Gastroesophageal sphincter (tissue), 4 donors: Measurements from ENCODE around the gene PXYLP1. TPM values are rescaled to one million over a fixed set of nuclear protein-coding genes. Genes with fewer than 3 reads are reported as not detected.
A peak's percentile ranks its signal among the peaks of the same experiment; 100 is the strongest.

Source experiments
- ATAC-seq: fragments of 150-250 bp; one replicate; pipeline ENCODE4 v1.9.1; 2016; ENCODE audit warnings: mild to moderate bottlenecking, moderate library complexity
- H3K27ac ChIP-seq, 4 donors: fragments of 200-600 bp; sonication (generic) in 3 of 4; 1 replicate in 3 of 4; 2 replicates in 1 of 4; pipeline ENCODE4 v1.5.1; 2016 to 2019
- H3K27me3 ChIP-seq: fragments of 200-600 bp; sonication (generic); one replicate; pipeline ENCODE4 v1.5.1; 2019
- H3K36me3 ChIP-seq, 2 donors: fragments of 200-600 bp; sonication (generic); one replicate each; pipeline ENCODE4 v1.5.1; 2019; ENCODE audit warnings: control low read depth in 1 of 2
- H3K4me1 ChIP-seq, 3 donors: fragments of 200-600 bp; sonication (generic); 1 replicate in 2 of 3; 2 replicates in 1 of 3; pipeline ENCODE4 v1.5.1; 2016 to 2019; ENCODE audit warnings: control low read depth in 2 of 3
- H3K4me3 ChIP-seq, 2 donors: fragments of 200-600 bp; sonication (generic); one replicate each; pipeline ENCODE4 v1.5.1; 2019; ENCODE audit warnings: mild to moderate bottlenecking in 1 of 2, moderate library complexity in 1 of 2
- H3K9me3 ChIP-seq, 3 donors: fragments of 200-600 bp; sonication (generic); one replicate each; pipeline ENCODE4 v1.5.1; 2017 to 2019; ENCODE audit warnings: control low read depth in 2 of 3
- EP300 ChIP-seq: sonication (generic); formaldehyde crosslinking; IDR thresholded peaks from one replicate; pipeline ENCODE4 v1.6.1; 2017; ENCODE audit warnings: antibody characterized with exemption, mild to moderate bottlenecking
- POLR2A ChIP-seq, 2 donors: fragments of 450-650 bp; IDR thresholded peaks; one replicate each; pipeline ENCODE4 v1.6.1; 2017; ENCODE audit warnings: antibody characterized with exemption in 2 of 2, mild to moderate bottlenecking in 2 of 2, moderate library complexity in 1 of 2
- POLR2AphosphoS5 ChIP-seq: sonication (generic); formaldehyde crosslinking; IDR thresholded peaks from one replicate; pipeline ENCODE4 v1.6.1; 2017; ENCODE audit warnings: antibody characterized with exemption
- WGBS, 2 donors: methylation state at CpG; one replicate each; pipeline ENCODE4 v1.1.5; 2018; ENCODE audit warnings: low coverage in 1 of 2; 5-methylcytosine and 5-hydroxymethylcytosine counted together
- total RNA-seq, 4 donors: library from RNA; depleted of rRNA; stranded (reverse); fragments of >200 nt; gene quantifications; one replicate each; pipeline ENCODE4 v1.1.0, GENCODE V29; 2016
- TF ChIP-seq, protein P1 (sequence below), 4 experiments: fragments of 200-600 bp in 2 of 4; fragments of 450-650 bp in 2 of 4; sonication (generic) in 1 of 4; IDR thresholded peaks; one replicate each; pipeline ENCODE4 v1.5.1; 2017 to 2019; ENCODE audit warnings: antibody characterized with exemption in 4 of 4, mild to moderate bottlenecking in 2 of 4, moderate library complexity in 2 of 4

Gene PXYLP1
- total RNA-seq, 4 donors from 2014 or later, result 6.5 to 16.9 (median 10.0) TPM

DNA sequence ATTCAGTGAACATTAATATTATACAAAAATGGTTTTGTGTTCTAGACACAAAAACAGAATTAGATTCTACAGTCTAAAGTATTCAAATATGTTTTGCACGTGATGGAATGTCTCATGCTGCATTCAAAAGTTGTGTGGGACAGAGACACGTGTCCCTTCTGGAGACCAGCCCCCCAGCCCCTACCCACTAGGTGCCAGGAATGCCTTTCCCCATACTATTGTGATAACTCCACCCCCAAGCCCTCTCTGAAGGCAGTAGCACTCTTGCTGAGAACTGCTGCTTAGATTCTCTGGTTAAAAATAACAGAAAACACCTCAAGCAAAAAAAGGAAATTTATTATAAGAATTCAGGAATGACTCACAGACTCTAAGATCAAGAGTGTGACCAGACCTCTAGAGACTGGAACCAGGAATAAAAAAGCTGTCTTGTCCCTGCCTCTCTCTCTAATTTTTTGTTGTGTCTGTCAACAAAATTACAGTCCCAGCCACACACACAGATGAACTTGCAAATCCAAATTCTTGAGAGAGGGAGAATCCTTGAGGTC lies 57.7 kb downstream of the PXYLP1 start:
- no peaks in the 10 kb centered on the region for H3K27me3 ChIP-seq
- TF ChIP-seq, protein P1, sequence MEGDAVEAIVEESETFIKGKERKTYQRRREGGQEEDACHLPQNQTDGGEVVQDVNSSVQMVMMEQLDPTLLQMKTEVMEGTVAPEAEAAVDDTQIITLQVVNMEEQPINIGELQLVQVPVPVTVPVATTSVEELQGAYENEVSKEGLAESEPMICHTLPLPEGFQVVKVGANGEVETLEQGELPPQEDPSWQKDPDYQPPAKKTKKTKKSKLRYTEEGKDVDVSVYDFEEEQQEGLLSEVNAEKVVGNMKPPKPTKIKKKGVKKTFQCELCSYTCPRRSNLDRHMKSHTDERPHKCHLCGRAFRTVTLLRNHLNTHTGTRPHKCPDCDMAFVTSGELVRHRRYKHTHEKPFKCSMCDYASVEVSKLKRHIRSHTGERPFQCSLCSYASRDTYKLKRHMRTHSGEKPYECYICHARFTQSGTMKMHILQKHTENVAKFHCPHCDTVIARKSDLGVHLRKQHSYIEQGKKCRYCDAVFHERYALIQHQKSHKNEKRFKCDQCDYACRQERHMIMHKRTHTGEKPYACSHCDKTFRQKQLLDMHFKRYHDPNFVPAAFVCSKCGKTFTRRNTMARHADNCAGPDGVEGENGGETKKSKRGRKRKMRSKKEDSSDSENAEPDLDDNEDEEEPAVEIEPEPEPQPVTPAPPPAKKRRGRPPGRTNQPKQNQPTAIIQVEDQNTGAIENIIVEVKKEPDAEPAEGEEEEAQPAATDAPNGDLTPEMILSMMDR (IDR thresholded peaks at IDR 0.05), result no peak
- no peak for TF ChIP-seq EP300
- TF ChIP-seq POLR2A (IDR thresholded peaks at IDR 0.05), result no peak
- TF ChIP-seq POLR2AphosphoS5, result no peak
- no peak overlapping the region for H3K4me3 ChIP-seq
- H3K36me3 ChIP-seq, result peaks cover 0 to 39% of the 10 kb centered on the region in 2 donors
- no peaks in the 10 kb centered on the region for H3K9me3 ChIP-seq
- H3K4me1 ChIP-seq, result peaks cover 0 to 7% (median 0%) of the 10 kb centered on the region in 3 donors
- no peak for ATAC-seq
- WGBS, 2 donors, result 39 to 56% methylated on average over 1 to 2 of the region's 2 CpGs
- H3K27ac ChIP-seq, result no peak overlapping the region

DNA sequence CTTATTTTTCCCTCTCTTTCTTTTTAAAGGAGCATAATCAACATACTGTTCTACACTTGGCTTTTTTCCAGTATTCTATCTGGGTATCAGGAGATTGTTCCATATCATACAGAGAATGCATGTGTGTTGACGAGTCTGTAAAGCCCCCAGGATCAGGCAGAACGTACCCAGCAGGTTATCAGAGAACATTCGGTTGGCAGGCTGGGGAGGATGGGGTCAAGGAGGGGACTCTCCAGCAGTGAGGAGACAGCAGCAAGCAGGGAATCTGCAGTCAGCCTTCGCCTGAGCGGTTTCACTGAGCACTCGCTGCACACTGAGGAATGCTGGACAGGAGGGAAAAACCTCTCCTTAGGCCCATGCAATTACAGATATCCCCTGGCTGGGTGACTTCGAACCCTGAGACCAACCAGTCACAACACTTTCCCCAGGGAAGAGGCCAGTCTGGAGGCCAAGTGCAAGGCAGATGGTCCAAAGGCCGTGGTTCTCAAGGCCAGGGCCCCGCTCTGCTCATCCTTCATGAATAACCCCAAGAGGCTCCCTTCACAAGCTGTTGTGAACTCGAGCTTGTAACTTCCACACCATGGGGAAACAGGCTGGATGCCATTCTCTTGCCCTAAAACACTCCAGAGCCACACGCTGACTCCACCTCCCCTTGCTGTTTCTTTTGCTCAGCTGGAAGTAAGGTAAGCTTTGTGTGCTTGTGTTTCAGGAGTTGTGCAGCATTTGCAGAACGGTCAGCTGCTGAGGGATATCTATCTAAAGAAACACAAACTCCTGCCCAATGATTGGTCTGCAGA lies 60.1 kb downstream of the PXYLP1 start:
- 46 to 80% methylated on average over 2 to 7 of the region's 12 CpGs for WGBS, 2 donors
- Histone ChIP-seq H3K36me3 (peaks cover 0 to 35% of the 10 kb centered on the region in 2 donors), H3K27ac (peak overlapping the region in 1 of 4 donors; percentile 27), H3K27me3 (no peaks in the 10 kb centered on the region), H3K9me3 (no peaks in the 10 kb centered on the region), H3K4me3 (no peak overlapping the region), H3K4me1 (peaks cover 0 to 14% (median 0%) of the 10 kb centered on the region in 3 donors)
- TF ChIP-seq POLR2AphosphoS5 (no peak), POLR2A (IDR thresholded peaks at IDR 0.05) (no peak), EP300 (no peak)
- TF ChIP-seq, protein P1 (IDR thresholded peaks at IDR 0.05), result no peak
- ATAC-seq, result no peak

DNA sequence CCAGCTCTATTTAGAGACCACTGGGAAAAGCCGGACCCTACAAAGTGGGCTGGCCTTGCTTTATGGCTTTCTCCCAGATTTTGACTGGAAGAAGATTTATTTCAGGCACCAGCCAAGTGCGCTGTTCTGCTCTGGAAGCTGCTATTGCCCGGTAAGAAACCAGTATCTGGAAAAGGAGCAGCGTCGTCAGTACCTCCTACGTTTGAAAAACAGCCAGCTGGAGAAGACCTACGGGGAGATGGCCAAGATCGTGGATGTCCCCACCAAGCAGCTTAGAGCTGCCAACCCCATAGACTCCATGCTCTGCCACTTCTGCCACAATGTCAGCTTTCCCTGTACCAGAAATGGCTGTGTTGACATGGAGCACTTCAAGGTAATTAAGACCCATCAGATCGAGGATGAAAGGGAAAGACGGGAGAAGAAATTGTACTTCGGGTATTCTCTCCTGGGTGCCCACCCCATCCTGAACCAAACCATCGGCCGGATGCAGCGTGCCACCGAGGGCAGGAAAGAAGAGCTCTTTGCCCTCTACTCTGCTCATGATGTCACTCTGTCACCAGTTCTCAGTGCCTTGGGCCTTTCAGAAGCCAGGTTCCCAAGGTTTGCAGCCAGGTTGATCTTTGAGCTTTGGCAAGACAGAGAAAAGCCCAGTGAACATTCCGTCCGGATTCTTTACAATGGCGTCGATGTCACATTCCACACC lies 60.9 kb downstream of the PXYLP1 start:
- Histone ChIP-seq H3K4me3 (no peak overlapping the region), H3K36me3 (peaks cover 0 to 30% of the 10 kb centered on the region in 2 donors), H3K4me1 (peaks cover 0 to 14% (median 0%) of the 10 kb centered on the region in 3 donors), H3K9me3 (no peaks in the 10 kb centered on the region), H3K27ac (peak overlapping the region in 1 of 4 donors; percentile 27), H3K27me3 (no peaks in the 10 kb centered on the region)
- 55 to 96% methylated on average over 9 to 12 of the region's 19 CpGs for WGBS, 2 donors
- TF ChIP-seq POLR2A (IDR thresholded peaks at IDR 0.05) (no peak), POLR2AphosphoS5 (no peak), EP300 (no peak)
- TF ChIP-seq, protein P1 (IDR thresholded peaks at IDR 0.05), result no peak
- no peak for ATAC-seq

DNA sequence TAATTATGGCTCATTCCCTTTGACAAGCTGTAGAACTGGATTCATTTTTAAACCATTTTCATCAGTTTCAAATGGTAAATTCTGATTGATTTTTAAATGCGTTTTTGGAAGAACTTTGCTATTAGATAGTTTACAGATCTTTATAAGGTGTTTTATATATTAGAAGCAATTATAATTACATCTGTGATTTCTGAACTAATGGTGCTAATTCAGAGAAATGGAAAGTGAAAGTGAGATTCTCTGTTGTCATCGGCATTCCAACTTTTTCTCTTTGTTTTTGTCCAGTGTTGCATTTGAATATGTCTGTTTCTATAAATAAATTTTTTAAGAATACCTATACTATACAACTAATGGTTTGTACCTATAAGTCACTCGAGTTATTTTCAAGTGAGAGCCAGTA lies 62.7 kb downstream of the PXYLP1 start:
- ATAC-seq, result no peak
- Histone ChIP-seq H3K27me3 (no peaks in the 10 kb centered on the region), H3K4me3 (peak overlapping the region; percentile 27 to 32), H3K9me3 (no peaks in the 10 kb centered on the region), H3K36me3 (peaks cover 0 to 16% of the 10 kb centered on the region in 2 donors), H3K27ac (peak overlapping the region in 1 of 4 donors; percentile 43), H3K4me1 (peaks cover 0 to 14% (median 0%) of the 10 kb centered on the region in 3 donors)
- TF ChIP-seq, protein P1 (IDR thresholded peaks at IDR 0.05), result no peak
- TF ChIP-seq EP300, result no peak
- TF ChIP-seq POLR2A (IDR thresholded peaks at IDR 0.05), result no peak
- no peak for TF ChIP-seq POLR2AphosphoS5
- 17 to 37% methylated on average over 3 of the region's 3 CpGs for WGBS, 2 donors
